ENCODE measurements around the gene KRTAP9-4.
"Not testable (repeated sequence)": the region's sequence is repeated elsewhere in the genome, so short reads cannot be mapped to it uniquely, and the experiment has no call there.

Gene KRTAP9-4

DNA sequence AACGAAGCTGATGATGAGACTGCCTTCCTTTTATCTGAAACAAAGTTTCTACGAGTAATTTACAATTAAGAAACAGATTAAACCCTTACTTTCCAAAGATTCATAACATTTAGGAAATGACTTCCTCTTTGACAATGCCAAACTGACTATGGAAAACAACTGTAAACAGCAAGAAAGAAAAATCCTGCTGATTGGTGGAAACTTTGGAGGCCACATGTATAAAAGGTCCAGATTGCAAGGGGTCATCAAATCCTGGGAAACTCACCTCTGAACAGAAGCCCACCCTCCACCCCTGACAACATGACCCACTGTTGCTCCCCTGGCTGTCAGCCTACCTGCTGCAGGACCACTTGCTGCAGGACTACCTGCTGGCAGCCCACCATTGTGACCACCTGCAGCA lies 15.6 kb downstream of the KRTAP9-4 start, which contains the start of gene KRTAP9-6:
KRTAP9-6 (plus strand) TSS at position 301 of the 400 bp plus-strand sequence; CDS start at position 301, 0 bp downstream.
- no peak for DNase-seq

DNA sequence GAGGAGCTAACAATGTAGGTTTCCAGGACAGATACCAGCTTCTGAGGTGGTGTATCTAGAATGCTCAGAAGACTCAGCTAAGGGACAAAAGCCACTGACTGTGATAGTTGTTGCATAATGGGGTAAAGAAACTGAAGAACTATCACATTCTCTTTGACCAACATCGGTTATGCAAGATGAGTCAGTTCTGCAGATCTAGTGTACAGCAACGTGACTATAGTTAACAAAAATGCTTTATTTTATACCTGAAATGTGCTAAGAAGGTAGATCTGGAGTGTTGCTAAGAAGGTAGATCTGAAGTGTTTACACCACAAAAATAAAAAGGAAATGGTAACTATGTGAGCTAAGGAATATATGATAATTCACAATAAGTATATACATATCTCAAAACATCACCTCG lies 18.2 kb downstream of the KRTAP9-4 start:
- DNase-seq = no peak

DNA sequence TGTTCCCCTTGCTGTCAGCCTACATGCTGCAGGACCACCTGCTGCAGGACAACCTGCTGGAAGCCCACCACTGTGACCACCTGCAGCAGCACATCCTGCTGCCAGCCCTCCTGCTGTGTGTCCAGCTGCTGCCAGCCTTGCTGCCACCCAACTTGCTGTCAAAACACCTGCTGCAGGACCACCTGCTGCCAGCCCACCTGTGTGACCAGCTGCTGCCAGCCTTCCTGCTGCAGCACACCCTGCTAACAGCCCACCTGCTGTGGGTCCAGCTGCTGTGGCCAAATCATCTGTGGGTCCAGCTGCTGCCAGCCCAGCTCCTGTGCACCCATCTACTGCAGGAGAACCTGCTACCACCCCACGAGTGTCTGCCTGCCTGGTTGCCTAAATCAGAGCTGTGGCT lies 21.8 kb downstream of the KRTAP9-4 start:
- not testable (repeated sequence) for DNase-seq

GRCh38 chr17:41271858-41272257 lies 22.4 kb downstream of the KRTAP9-4 start:
- DNase-seq = no peak

DNA sequence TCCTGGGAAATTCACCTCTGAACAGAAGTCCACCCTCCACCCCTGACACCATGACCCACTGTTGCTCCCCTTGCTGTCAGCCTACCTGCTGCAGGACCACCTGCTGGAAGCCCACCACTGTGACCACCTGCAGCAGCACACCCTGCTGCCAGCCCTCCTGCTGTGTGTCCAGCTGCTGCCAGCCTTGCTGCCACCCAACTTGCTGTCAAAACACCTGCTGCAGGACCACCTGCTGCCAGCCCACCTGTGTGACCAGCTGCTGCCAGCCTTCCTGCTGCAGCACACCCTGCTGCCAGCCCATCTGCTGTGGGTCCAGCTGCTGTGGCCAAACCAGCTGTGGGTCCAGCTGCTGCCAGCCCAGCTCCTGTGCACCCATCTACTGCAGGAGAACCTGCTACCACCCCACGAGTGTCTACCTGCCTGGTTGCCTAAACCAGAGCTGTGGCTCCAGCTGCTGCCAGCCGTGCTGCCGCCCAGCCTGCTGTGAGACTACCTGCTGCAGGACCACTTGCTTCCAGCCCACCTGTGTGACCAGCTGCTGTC lies 26.2 kb downstream of the KRTAP9-4 start, which contains the start of gene KRTAP9-7:
KRTAP9-7 (plus strand) TSS at position 51 of the 543 bp plus-strand sequence; CDS start at position 51, 0 bp downstream.
- DNase-seq = not testable (repeated sequence)

GRCh38 chr17:41278176-41278955 lies 28.9 kb downstream of the KRTAP9-4 start:
- no peak for DNase-seq

GRCh38 chr17:41284043-41284442 lies 34.6 kb downstream of the KRTAP9-4 start:
- DNase-seq = no peak

- DNase-seq = no peak
Measured at GRCh38 chr17:41284546-41284945, 35.1 kb downstream of the KRTAP9-4 start.

DNA sequence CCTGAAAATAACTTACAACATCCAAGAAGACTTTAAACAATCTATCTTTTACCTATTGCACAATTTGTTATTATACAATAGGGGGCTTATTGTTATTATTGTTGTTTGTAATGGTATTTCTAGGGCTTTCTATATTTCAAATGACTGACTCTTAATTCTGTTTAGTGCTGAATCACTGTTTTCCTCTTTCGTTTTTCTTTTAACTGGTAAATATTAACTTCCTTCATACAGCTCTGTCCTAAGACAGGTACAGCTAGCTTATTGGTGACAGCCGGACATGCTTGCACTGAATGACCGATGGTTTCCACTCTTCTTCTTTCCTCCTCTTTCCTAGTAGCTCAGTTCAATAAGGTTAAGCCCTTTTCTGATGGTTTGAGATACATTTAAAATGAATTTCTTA lies 37.6 kb downstream of the KRTAP9-4 start:
- no peak for DNase-seq

DNA sequence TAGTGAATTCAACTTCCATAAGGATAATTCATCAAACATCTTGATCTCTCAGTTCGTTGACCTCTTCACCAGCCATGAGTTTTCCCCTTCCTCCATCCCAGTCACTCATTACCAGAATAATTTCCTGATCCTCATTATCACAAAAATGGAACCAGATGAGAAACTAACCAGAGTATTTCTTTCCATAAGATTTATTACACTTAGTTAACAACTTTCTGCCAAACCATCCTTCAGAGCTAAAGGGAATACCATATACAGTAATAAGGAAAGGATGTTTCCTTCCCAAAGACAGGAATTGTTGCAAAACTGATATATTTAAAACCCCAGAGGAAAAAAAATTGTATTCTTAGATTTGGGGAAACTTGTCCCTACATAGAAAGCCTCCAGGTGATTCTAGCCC lies 44.5 kb downstream of the KRTAP9-4 start:
- no peak for DNase-seq

DNA sequence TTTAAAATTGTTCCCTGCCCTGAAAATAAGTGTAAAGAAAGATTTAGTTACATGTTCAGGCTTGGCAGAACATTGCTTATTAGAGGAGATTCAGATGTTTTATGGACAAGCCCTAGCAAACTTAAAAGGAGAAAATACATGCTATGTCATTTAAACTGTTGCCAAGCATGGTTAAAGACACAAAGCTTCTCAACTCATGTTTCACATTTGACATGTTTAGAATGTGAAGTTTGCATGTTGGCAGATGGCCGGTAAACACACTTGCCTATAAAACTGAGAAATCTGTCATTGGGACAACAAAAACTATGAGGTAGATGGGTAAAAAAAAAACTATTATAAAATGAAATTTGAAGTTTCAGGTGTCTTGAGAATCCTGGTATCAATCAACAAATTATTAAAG lies 47.4 kb downstream of the KRTAP9-4 start:
- no peak for DNase-seq

GRCh38 chr17:41298458-41299135 lies 49.1 kb downstream of the KRTAP9-4 start:
- no peak for DNase-seq

All from effector CD4-positive, alpha-beta T cell (primary cell).